MCF 10A (cell line): ENCODE data around the gene LRP4. TPM values are rescaled to one million over a fixed set of nuclear protein-coding genes. Genes with fewer than 3 reads are reported as not detected.

Source experiments
- BruUV-seq: library from RNA; stranded (reverse); fragments of 400-500 nt; replicated peaks from 2 replicates; lab custom pipeline; 2021; lab: Mats Ljungman, UMichigan
- CTCF ChIA-PET: fragments of 300-600 bp; sonication (Branson Sonifier 250); formaldehyde crosslinking; extraction: SDS; loops from one replicate; lab custom pipeline; 2021; ENCODE audit warnings: antibody characterized with exemption, inconsistent platforms; lab: Yijun Ruan, JAX
- POLR2A ChIA-PET: fragments of 300-600, 350-650 bp; sonication (Branson Sonifier 250); formaldehyde crosslinking; extraction: SDS; loops from one replicate; lab custom pipeline; 2020; ENCODE audit warnings: antibody characterized with exemption, inconsistent platforms; lab: Yijun Ruan, JAX
- DNase-seq: peaks from one replicate; pipeline ENCODE4 v3.0.0-alpha.2; 2018; ENCODE audit not compliant: unreplicated experiment
- H3K27ac Mint-ChIP-seq: one replicate; pipeline ENCODE4 v1.8.0; 2022; ENCODE audit warnings: mild to moderate bottlenecking, low read depth, mixed read lengths; ENCODE audit not compliant: unreplicated experiment
- H3K27me3 Mint-ChIP-seq: one replicate; pipeline ENCODE4 v1.8.0; 2022; ENCODE audit warnings: mixed read lengths; ENCODE audit not compliant: insufficient read depth, unreplicated experiment
- H3K36me3 Mint-ChIP-seq: one replicate; pipeline ENCODE4 v1.8.0; 2022; ENCODE audit warnings: mild to moderate bottlenecking, moderate library complexity, mixed read lengths; ENCODE audit not compliant: insufficient read depth, unreplicated experiment
- H3K4me1 Mint-ChIP-seq: one replicate; pipeline ENCODE4 v1.8.0; 2022; ENCODE audit warnings: mixed read lengths; ENCODE audit not compliant: insufficient read depth, unreplicated experiment
- H3K4me3 Mint-ChIP-seq: one replicate; pipeline ENCODE4 v1.8.0; 2022; ENCODE audit warnings: mild to moderate bottlenecking, moderate library complexity, mixed read lengths; ENCODE audit not compliant: unreplicated experiment
- H3K9me3 Mint-ChIP-seq: one replicate; pipeline ENCODE4 v1.8.0; 2022; ENCODE audit warnings: mixed read lengths; ENCODE audit not compliant: unreplicated experiment
- intact Hi-C: fragments of 100-400 bp; cut with micrococcal nuclease; formaldehyde crosslinking; loops from 2 replicates; pipeline ENCODE4 v1.14.1; 2022
- total RNA-seq: library from RNA; stranded (reverse); gene quantifications from 2 replicates; pipeline ENCODE4 v1.2.3, GENCODE V29; 2022
- TF ChIP-seq, protein P1 (sequence below): fragments of 200-600 bp; IDR thresholded peaks from one replicate; pipeline ENCODE4 v1.8.0; 2022; ENCODE audit warnings: antibody characterized with exemption, mild to moderate bottlenecking; ENCODE audit not compliant: unreplicated experiment

LRP4 gene
- total RNA-seq, 1 experiment from 2014 or later = 1.0 TPM

DNA sequence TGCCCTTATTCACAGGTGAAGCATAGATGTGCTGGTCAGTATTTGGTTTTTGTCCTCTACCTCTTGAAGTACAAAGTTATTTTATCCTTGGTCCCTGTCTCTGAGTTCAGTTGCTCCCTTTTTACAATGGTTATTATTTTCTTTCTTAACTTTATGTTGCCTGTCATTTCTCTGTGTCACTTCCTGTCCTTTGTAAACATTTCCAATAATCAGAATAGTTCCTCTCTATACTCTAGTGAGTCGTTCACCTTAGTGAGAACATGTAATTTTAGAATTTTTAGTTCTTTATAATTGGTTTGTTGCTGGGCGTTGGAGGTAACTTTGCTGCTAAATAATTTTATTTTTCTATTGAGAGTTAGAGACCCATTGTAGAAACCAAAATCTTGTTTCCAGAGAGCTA is 34.2 kb upstream of the LRP4 start:
- intact Hi-C loops = no loop called here
- no peaks in the 10 kb centered on the region for H3K27me3 Mint-ChIP-seq
- TF ChIP-seq, protein P1, sequence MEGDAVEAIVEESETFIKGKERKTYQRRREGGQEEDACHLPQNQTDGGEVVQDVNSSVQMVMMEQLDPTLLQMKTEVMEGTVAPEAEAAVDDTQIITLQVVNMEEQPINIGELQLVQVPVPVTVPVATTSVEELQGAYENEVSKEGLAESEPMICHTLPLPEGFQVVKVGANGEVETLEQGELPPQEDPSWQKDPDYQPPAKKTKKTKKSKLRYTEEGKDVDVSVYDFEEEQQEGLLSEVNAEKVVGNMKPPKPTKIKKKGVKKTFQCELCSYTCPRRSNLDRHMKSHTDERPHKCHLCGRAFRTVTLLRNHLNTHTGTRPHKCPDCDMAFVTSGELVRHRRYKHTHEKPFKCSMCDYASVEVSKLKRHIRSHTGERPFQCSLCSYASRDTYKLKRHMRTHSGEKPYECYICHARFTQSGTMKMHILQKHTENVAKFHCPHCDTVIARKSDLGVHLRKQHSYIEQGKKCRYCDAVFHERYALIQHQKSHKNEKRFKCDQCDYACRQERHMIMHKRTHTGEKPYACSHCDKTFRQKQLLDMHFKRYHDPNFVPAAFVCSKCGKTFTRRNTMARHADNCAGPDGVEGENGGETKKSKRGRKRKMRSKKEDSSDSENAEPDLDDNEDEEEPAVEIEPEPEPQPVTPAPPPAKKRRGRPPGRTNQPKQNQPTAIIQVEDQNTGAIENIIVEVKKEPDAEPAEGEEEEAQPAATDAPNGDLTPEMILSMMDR = no peak
- BruUV-seq = no TSS peak
- H3K36me3 Mint-ChIP-seq = peaks cover 25% of the 10 kb centered on the region
- POLR2A ChIA-PET = interaction anchor here (1.0 kb wide), 1 partner anchor 16 kb away, joined by 4 read pairs; no protein-coding TSS in a partner anchor
- H3K9me3 Mint-ChIP-seq = no peaks in the 10 kb centered on the region
- no peak overlapping the region for H3K27ac Mint-ChIP-seq
- peaks cover 7% of the 10 kb centered on the region for H3K4me1 Mint-ChIP-seq
- H3K4me3 Mint-ChIP-seq = no peak overlapping the region
- CTCF ChIA-PET = no interaction called here
- no peak for DNase-seq

DNA sequence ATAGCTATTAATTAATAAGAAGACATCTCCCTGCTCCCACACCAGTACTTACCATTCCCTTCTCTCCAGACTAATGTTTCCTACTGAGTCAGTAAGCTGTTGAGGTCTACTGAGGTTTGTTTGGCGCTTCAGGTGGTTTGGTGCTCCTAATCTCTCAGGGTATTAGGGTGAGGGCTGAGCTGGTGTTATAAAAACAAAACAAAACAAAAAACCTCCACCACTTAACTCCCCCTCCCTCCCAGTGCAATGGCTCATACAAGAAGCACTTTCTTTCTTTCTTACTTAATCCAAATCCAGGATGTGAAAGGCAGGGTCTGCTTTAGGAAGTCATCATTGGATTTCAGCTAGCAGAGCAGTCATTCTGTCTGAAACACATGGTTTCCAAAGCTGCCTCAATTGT is 33.5 kb upstream of the LRP4 start:
- Mint-ChIP-seq H3K27me3 (no peaks in the 10 kb centered on the region), H3K9me3 (no peaks in the 10 kb centered on the region), H3K36me3 (peaks cover 25% of the 10 kb centered on the region), H3K4me3 (no peak overlapping the region), H3K27ac (no peak overlapping the region), H3K4me1 (peaks cover 7% of the 10 kb centered on the region)
- no peak for DNase-seq
- POLR2A ChIA-PET = interaction anchor here (1.0 kb wide), 1 partner anchor 16 kb away, joined by 4 read pairs; no protein-coding TSS in a partner anchor
- no TSS peak for BruUV-seq
- TF ChIP-seq, protein P1 = no peak
- intact Hi-C loops = no loop called here
- CTCF ChIA-PET = interaction anchor here (0.5 to 0.6 kb wide), 2 partner anchors 180 to 438 kb away, joined by 3 to 4 read pairs; no protein-coding TSS in a partner anchor

DNA sequence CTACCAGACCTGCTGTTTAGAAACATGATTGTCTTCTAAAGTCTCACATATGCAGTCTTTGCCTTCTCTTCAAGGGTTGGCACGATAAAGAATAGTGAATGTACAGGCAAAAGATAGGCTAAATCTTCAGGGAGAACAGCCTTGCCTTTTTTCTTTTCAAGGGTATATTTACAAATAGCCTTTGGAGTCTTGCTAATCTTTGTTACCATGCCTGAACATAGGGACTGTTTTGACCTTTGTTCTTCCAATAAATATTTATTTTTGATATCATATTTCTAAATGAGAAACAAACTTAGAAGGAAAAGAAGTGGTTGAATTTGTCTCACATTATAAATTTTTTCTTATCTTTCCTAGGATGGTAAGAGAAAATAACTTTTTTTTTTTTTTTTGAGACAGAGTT is 30.9 kb upstream of the LRP4 start:
- TF ChIP-seq, protein P1 = no peak
- H3K27ac Mint-ChIP-seq = no peak overlapping the region
- BruUV-seq = no TSS peak
- H3K4me1 Mint-ChIP-seq = peaks cover 13% of the 10 kb centered on the region
- peaks cover 25% of the 10 kb centered on the region for H3K36me3 Mint-ChIP-seq
- CTCF ChIA-PET = no interaction called here
- intact Hi-C loops = no loop called here
- no peaks in the 10 kb centered on the region for H3K9me3 Mint-ChIP-seq
- no peaks in the 10 kb centered on the region for H3K27me3 Mint-ChIP-seq
- DNase-seq = no peak
- H3K4me3 Mint-ChIP-seq = no peak overlapping the region
- POLR2A ChIA-PET = interaction anchor here (0.6 to 1.1 kb wide), 2 partner anchors 13 to 17 kb away, joined by 3 to 4 read pairs; partner anchors contain the start of gene CSTPP1

DNA sequence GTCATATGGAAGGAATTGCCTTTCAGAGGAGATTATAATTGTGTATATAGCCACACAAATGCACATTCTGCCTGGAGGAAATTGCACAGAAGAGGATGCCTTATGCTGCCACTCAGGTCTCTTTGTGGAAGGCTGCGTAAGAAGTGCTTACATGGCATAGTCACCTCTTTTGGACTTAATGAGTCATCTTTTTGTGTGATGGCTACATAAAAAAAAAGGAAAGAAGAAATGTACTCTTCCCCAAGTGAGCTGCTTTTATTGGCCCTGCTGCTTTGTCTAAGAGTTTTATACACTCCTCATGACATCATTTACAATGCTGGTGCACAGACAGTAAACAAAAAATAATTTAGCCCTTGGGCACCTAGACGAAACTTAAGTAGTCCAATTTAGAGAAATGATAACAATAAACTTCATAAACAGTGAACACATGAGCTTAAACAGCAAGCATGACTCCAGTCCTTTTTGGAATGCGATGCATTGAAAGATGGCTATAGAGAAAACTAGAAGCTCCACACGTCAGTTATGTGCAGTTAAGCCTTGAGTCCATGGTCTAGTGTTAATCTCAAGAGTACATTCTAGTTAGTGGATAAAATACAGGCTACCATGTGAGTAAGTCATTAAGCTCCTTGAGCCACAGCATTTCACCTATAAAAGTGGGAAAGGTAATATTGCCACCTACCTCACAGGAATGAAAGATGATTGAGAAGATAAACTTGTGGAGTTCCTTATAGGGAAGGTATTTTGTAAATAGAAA is 30.2 kb upstream of the LRP4 start:
- Mint-ChIP-seq H3K4me1 (peaks cover 13% of the 10 kb centered on the region), H3K27ac (no peak overlapping the region), H3K27me3 (no peaks in the 10 kb centered on the region), H3K4me3 (no peak overlapping the region), H3K36me3 (peaks cover 21% of the 10 kb centered on the region), H3K9me3 (no peaks in the 10 kb centered on the region)
- no TSS peak for BruUV-seq
- ChIA-PET CTCF (interaction anchor here (0.7 kb wide), 3 partner anchors 18 to 36 kb away, joined by 3 to 4 read pairs (median 4); no protein-coding TSS in a partner anchor), POLR2A (interaction anchor here (0.6 to 1.1 kb wide), 4 partner anchors 11 to 40 kb away, joined by 3 to 4 read pairs (median 4); partner anchors contain the start of gene CSTPP1)
- intact Hi-C loops = no loop called here
- DNase-seq = peak; percentile 49
- TF ChIP-seq, protein P1 = no peak
